HL-60/S4 (cell line): ENCODE measurements around the gene ANKRD16.

ENCODE experiments used
- in situ Hi-C: fragments of 300-500 bp; cut with MboI; formaldehyde crosslinking; loops from 2 replicates; pipeline ENCODE4 v1.14.3; 2022; ENCODE audit warnings: low sequenced_read_pairs

Gene ANKRD16

GRCh38 chr10:5904227-5904626, 14.5 kb upstream of the ANKRD16 start:
- in situ Hi-C loops: no loop called here

GRCh38 chr10:5903563-5903962, 13.9 kb upstream of the ANKRD16 start:
- in situ Hi-C loops: no loop called here

GRCh38 chr10:5902511-5903274, 13.0 kb upstream of the ANKRD16 start:
- in situ Hi-C loops: no loop called here

- in situ Hi-C loops: no loop called here
These were observed 10.6 kb upstream of the ANKRD16 start for GRCh38 chr10:5900247-5900646.

GRCh38 chr10:5898163-5898562, 8.5 kb upstream of the ANKRD16 start:
- in situ Hi-C loops: no loop called here

GRCh38 chr10:5897504-5897903, 7.8 kb upstream of the ANKRD16 start:
- in situ Hi-C loops: no loop called here

- in situ Hi-C loops: no loop called here
These were observed 7.3 kb upstream of the ANKRD16 start for GRCh38 chr10:5897053-5897340.

GRCh38 chr10:5896208-5897052, 6.7 kb upstream of the ANKRD16 start:
- in situ Hi-C loops: no loop called here

- in situ Hi-C loops: no loop called here
These were observed 6.1 kb upstream of the ANKRD16 start for GRCh38 chr10:5895804-5896203.

- in situ Hi-C loops: no loop called here
These were observed 5.7 kb upstream of the ANKRD16 start for GRCh38 chr10:5895365-5895764.

GRCh38 chr10:5894873-5895272, 5.2 kb upstream of the ANKRD16 start:
- in situ Hi-C loops: no loop called here

- in situ Hi-C loops: no loop called here
These were observed 4.7 kb upstream of the ANKRD16 start for GRCh38 chr10:5894403-5894802.

- in situ Hi-C loops: no loop called here
These were observed 3.6 kb upstream of the ANKRD16 start for GRCh38 chr10:5893321-5893720.

- in situ Hi-C loops: no loop called here
These were observed 2.3 kb upstream of the ANKRD16 start for GRCh38 chr10:5892007-5892406.

GRCh38 chr10:5891009-5891408, 1.3 kb upstream of the ANKRD16 start:
- in situ Hi-C loops: no loop called here

- in situ Hi-C loops: no loop called here
These were observed 791 bp upstream of the ANKRD16 start for GRCh38 chr10:5890452-5890915.

- in situ Hi-C loops: loop anchor here (10.0 kb wide), 1 partner anchor 204 kb away; the partner anchor contains the start of gene TASOR2
These were observed 660 bp downstream of the ANKRD16 start for GRCh38 chr10:5888843-5889623.

GRCh38 chr10:5888351-5888750, 1.3 kb downstream of the ANKRD16 start:
- in situ Hi-C loops: loop anchor here (10.0 kb wide), 1 partner anchor 204 kb away; the partner anchor contains the start of gene TASOR2

- in situ Hi-C loops: loop anchor here (10.0 kb wide), 1 partner anchor 203 kb away; the partner anchor contains the start of gene TASOR2
These were observed 2.1 kb downstream of the ANKRD16 start for GRCh38 chr10:5887641-5888040.

- in situ Hi-C loops: loop anchor here (10.0 kb wide), 1 partner anchor 202 kb away; the partner anchor contains the start of gene TASOR2
These were observed 2.7 kb downstream of the ANKRD16 start for GRCh38 chr10:5887029-5887428.

- in situ Hi-C loops: loop anchor here (10.0 kb wide), 1 partner anchor 201 kb away; the partner anchor contains the start of gene TASOR2
These were observed 4.1 kb downstream of the ANKRD16 start for GRCh38 chr10:5885619-5886018.
